Liver (tissue), 9 donors: Measurements from ENCODE around the gene H2BK1. TPM values are rescaled to one million over a fixed set of nuclear protein-coding genes. Genes with fewer than 3 reads are reported as not detected.

Experiments used
- DNase-seq: peaks from one replicate; pipeline ENCODE4 v3.0.0-alpha.2; 2017; ENCODE audit warnings: low spot score
- H3K27ac ChIP-seq, 2 donors: one replicate each; pipeline ENCODE4 v1.7.0; 2013; ENCODE audit warnings: inconsistent platforms in 2 of 2, low read length in 2 of 2, control low read depth in 1 of 2, low read depth in 1 of 2, mild to moderate bottlenecking in 1 of 2
- H3K27me3 ChIP-seq, 4 donors: one replicate each; pipeline versions ENCODE4 v1.6.1 to v1.7.0; 2013; ENCODE audit warnings: low read length in 3 of 4, inconsistent platforms in 1 of 4, mild to moderate bottlenecking in 1 of 4, moderate library complexity in 1 of 4; ENCODE audit not compliant: control insufficient read depth in 4 of 4, insufficient read depth in 4 of 4
- H3K36me3 ChIP-seq, 4 donors: one replicate each; pipeline versions ENCODE4 v1.6.1 to v1.7.0; 2013; ENCODE audit warnings: low read length in 3 of 4, mild to moderate bottlenecking in 3 of 4, low read depth in 1 of 4, moderate library complexity in 1 of 4; ENCODE audit not compliant: control insufficient read depth in 4 of 4, insufficient read depth in 3 of 4
- H3K4me1 ChIP-seq, 4 donors: one replicate each; pipeline versions ENCODE4 v1.6.1 to v1.7.0; 2013; ENCODE audit warnings: low read length in 3 of 4, mild to moderate bottlenecking in 3 of 4, moderate library complexity in 1 of 4; ENCODE audit not compliant: control insufficient read depth in 4 of 4, insufficient read depth in 4 of 4
- H3K4me3 ChIP-seq, 3 donors: one replicate each; pipeline versions ENCODE4 v1.6.1 to v1.7.0; 2013; ENCODE audit warnings: low read length in 3 of 3, control low read depth in 1 of 3, low read depth in 1 of 3, mild to moderate bottlenecking in 1 of 3
- H3K9ac ChIP-seq, 2 donors: one replicate each; pipeline ENCODE4 v1.7.0; 2013; ENCODE audit warnings: low read length in 2 of 2, mild to moderate bottlenecking in 2 of 2, moderate library complexity in 2 of 2, control low read depth in 1 of 2, low read depth in 1 of 2
- H3K9me3 ChIP-seq, 4 donors: one replicate each; pipeline versions ENCODE4 v1.6.1 to v1.7.0; 2013; ENCODE audit warnings: low read length in 3 of 4; ENCODE audit not compliant: control insufficient read depth in 4 of 4
- ATF3 ChIP-seq: IDR thresholded peaks from 2 replicates; pipeline ENCODE4 v1.6.1; 2016; ENCODE audit warnings: antibody characterized with exemption
- CTCF ChIP-seq: fragments of 150-350 bp; IDR thresholded peaks from 2 replicates; pipeline ENCODE4 v1.5.1; 2017; ENCODE audit warnings: improper control_type of control experiment, low read depth, low read length; ENCODE audit not compliant: missing input control
- EGR1 ChIP-seq, 2 donors: IDR thresholded peaks; 2 replicates each; pipeline ENCODE4 v1.6.1; 2016 to 2018; ENCODE audit warnings: antibody characterized with exemption in 2 of 2, low read depth in 2 of 2
- FOXA1 ChIP-seq: IDR thresholded peaks from 2 replicates; pipeline ENCODE4 v1.6.1; 2016; ENCODE audit warnings: antibody characterized with exemption
- FOXA2 ChIP-seq: IDR thresholded peaks from 2 replicates; pipeline ENCODE4 v1.6.1; 2016; ENCODE audit warnings: antibody characterized with exemption
- GABPA ChIP-seq, 2 donors: IDR thresholded peaks in 1 of 2; conservative IDR thresholded peaks in 1 of 2; 2 replicates each; pipeline ENCODE4 v1.6.1; 2016; ENCODE audit warnings: antibody characterized with exemption in 2 of 2, mild to moderate bottlenecking in 1 of 2, moderate library complexity in 1 of 2
- HNF4A ChIP-seq, 2 donors: conservative IDR thresholded peaks; 2 replicates each; pipeline ENCODE4 v1.6.1; 2016; ENCODE audit warnings: antibody characterized with exemption in 2 of 2, mild to moderate bottlenecking in 2 of 2
- HNF4G ChIP-seq: IDR thresholded peaks from 2 replicates; pipeline ENCODE4 v1.6.1; 2016; ENCODE audit warnings: antibody characterized with exemption
- JUND ChIP-seq, 2 donors: IDR thresholded peaks; 2 replicates each; pipeline ENCODE4 v1.6.1; 2016; ENCODE audit warnings: antibody characterized with exemption in 2 of 2
- MAX ChIP-seq: IDR thresholded peaks from 2 replicates; pipeline ENCODE4 v1.6.1; 2016; ENCODE audit warnings: antibody characterized with exemption
- NR2F2 ChIP-seq: IDR thresholded peaks from 2 replicates; pipeline ENCODE4 v1.6.1; 2016; ENCODE audit warnings: antibody characterized with exemption
- REST ChIP-seq: IDR thresholded peaks from 2 replicates; pipeline ENCODE4 v1.6.1; 2016; ENCODE audit warnings: antibody characterized with exemption, mild to moderate bottlenecking
- RXRA ChIP-seq, 2 donors: IDR thresholded peaks; 2 replicates each; pipeline ENCODE4 v1.6.1; 2017 to 2018; ENCODE audit warnings: antibody characterized with exemption in 2 of 2, mild to moderate bottlenecking in 1 of 2
- SP1 ChIP-seq: IDR thresholded peaks from 2 replicates; pipeline ENCODE4 v1.6.1; 2018; ENCODE audit warnings: antibody characterized with exemption, mild to moderate bottlenecking
- TAF1 ChIP-seq: conservative IDR thresholded peaks from 2 replicates; pipeline ENCODE4 v1.6.1; 2016; ENCODE audit warnings: antibody characterized with exemption, mild to moderate bottlenecking
- YY1 ChIP-seq: IDR thresholded peaks from 2 replicates; pipeline ENCODE4 v1.6.1; 2016; ENCODE audit warnings: antibody characterized with exemption, mild to moderate bottlenecking
- ZBTB33 ChIP-seq: IDR thresholded peaks from 2 replicates; pipeline ENCODE4 v1.6.1; 2016; ENCODE audit warnings: antibody characterized with exemption
- whole genome bisulfite sequencing: extraction: QIAGEN DNeasy Blood & Tissue Kit; methylation state at CpG from one replicate; pipeline ENCODE4 v1.1.7; 2013; 5-methylcytosine and 5-hydroxymethylcytosine counted together
- polyA plus RNA-seq, 2 donors: library from polyadenylated mRNA; stranded (reverse) in 1 of 2; unstranded in 1 of 2; fragments of 200-250 nt in 1 of 2; fragments of >200 nt in 1 of 2; fragmentation: Nextera tagmentation in 1 of 2; extraction: Ambion mirVana in 1 of 2; gene quantifications; one replicate each; pipeline versions ENCODE4 v1.2.1 to v1.2.3, GENCODE V29; 2013 to 2015
- total RNA-seq, 2 donors: library from RNA; depleted of rRNA; stranded (reverse); fragments of >200 nt; gene quantifications; one replicate each; pipeline ENCODE4 v1.2.3, GENCODE V29; 2014
- donor health status: healthy.
- donor health status: healthy.
- donor health status: healthy.
- donor health status: healthy.
- donor health status: healthy.

Gene H2BK1
- total and polyA plus RNA-seq, 4 donors = not detected

DNA sequence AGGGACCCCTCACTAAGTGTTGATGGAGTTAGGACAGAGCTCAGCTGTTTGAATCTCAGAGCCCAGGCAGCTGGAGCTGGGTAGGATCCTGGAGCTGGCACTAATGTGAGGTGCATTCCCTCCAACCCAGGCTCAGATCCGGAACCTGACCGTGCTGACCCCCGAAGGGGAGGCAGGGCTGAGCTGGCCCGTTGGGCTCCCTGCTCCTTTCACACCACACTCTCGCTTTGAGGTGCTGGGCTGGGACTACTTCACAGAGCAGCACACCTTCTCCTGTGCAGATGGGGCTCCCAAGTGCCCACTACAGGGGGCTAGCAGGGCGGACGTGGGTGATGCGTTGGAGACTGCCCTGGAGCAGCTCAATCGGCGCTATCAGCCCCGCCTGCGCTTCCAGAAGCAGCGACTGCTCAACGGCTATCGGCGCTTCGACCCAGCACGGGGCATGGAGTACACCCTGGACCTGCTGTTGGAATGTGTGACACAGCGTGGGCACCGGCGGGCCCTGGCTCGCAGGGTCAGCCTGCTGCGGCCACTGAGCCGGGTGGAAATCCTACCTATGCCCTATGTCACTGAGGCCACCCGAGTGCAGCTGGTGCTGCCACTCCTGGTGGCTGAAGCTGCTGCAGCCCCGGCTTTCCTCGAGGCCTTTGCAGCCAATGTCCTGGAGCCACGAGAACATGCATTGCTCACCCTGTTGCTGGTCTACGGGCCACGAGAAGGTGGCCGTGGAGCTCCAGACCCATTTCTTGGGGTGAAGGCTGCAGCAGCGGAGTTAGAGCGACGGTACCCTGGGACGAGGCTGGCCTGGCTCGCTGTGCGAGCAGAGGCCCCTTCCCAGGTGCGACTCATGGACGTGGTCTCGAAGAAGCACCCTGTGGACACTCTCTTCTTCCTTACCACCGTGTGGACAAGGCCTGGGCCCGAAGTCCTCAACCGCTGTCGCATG is 27.2 kb upstream of the H2BK1 start:
- Histone ChIP-seq H3K9me3 (no peaks in the 10 kb centered on the region), H3K4me1 (peaks cover 0 to 17% (median 11%) of the 10 kb centered on the region in 4 donors), H3K27ac (no peak overlapping the region), H3K4me3 (no peak overlapping the region), H3K27me3 (no peaks in the 10 kb centered on the region), H3K36me3 (peaks cover 2 to 27% (median 10%) of the 10 kb centered on the region in 4 donors), H3K9ac (no peak overlapping the region)
- TF ChIP-seq RXRA (IDR thresholded peaks at IDR 0.05) = no peak
- TF ChIP-seq HNF4A (conservative IDR thresholded peaks at IDR 0.05) = no peak
- TF ChIP-seq ZBTB33 = no peak
- no peak for TF ChIP-seq NR2F2
- no peak for TF ChIP-seq FOXA2
- no peak for TF ChIP-seq JUND (IDR thresholded peaks at IDR 0.05)
- TF ChIP-seq GABPA (IDR thresholded peaks at IDR 0.05 in 1 of 2, conservative IDR thresholded peaks at IDR 0.05 in 1 of 2) = no peak
- no peak for TF ChIP-seq CTCF
- no peak for TF ChIP-seq HNF4G
- no peak for TF ChIP-seq REST
- no peak for TF ChIP-seq YY1
- no peak for TF ChIP-seq MAX
- no peak for TF ChIP-seq EGR1 (IDR thresholded peaks at IDR 0.05; ENCODE audit: low read depth in 2 of 2)
- no peak for TF ChIP-seq FOXA1
- TF ChIP-seq SP1 = no peak
- TF ChIP-seq TAF1 = no peak
- TF ChIP-seq ATF3 = no peak
- 94% methylated on average over 44 of the region's 44 CpGs for WGBS
- DNase-seq = no peak
